Vagina (tissue), 2 donors: ENCODE data around the gene GADL1. TPM values are rescaled to one million over a fixed set of nuclear protein-coding genes. Genes with fewer than 3 reads are reported as not detected.

ENCODE experiments used
- DNase-seq, 2 donors: peaks; one replicate each; pipeline ENCODE4 v3.0.0-alpha.2; 2017; ENCODE audit errors: extremely low spot score in 2 of 2
- H3K27ac ChIP-seq: fragments of 200-600 bp; sonication (generic); one replicate; pipeline ENCODE4 v1.5.1; 2019
- H3K27me3 ChIP-seq: fragments of 200-600 bp; sonication (generic); one replicate; pipeline ENCODE4 v1.5.1; 2019
- H3K36me3 ChIP-seq, 2 donors: fragments of 200-600 bp; sonication (generic); one replicate each; pipeline ENCODE4 v1.5.1; 2017 to 2019
- H3K4me1 ChIP-seq: fragments of 200-600 bp; sonication (generic); one replicate; pipeline ENCODE4 v1.5.1; 2019
- H3K4me3 ChIP-seq, 2 donors: fragments of 200-600 bp; sonication (generic); 1 replicate in 1 of 2; 2 replicates in 1 of 2; pipeline ENCODE4 v1.5.1; 2016 to 2019
- H3K9me3 ChIP-seq: fragments of 200-600 bp; sonication (generic); one replicate; pipeline ENCODE4 v1.5.1; 2019
- POLR2A ChIP-seq, 2 donors: fragments of 450-650 bp; IDR thresholded peaks; one replicate each; pipeline ENCODE4 v1.6.1; 2017; ENCODE audit warnings: antibody characterized with exemption in 2 of 2, mild to moderate bottlenecking in 2 of 2, moderate library complexity in 2 of 2
- POLR2AphosphoS5 ChIP-seq, 2 donors: sonication (generic); formaldehyde crosslinking; IDR thresholded peaks; one replicate each; pipeline ENCODE4 v1.9.0; 2017; ENCODE audit warnings: antibody characterized with exemption in 2 of 2, mild to moderate bottlenecking in 2 of 2, low read depth in 1 of 2; ENCODE audit not compliant: insufficient read depth in 1 of 2
- intact Hi-C: fragments of 100-400 bp; cut with DNase I; formaldehyde crosslinking; loops from one replicate; pipeline ENCODE4 v1.15.1; 2023
- total RNA-seq: library from RNA; depleted of rRNA; stranded (reverse); fragments of >200 nt; gene quantifications from one replicate; pipeline ENCODE4 v1.2.3, GENCODE V29; 2016
- TF ChIP-seq, protein P1 (sequence below), 3 experiments: fragments of 450-650 bp in 2 of 3; fragments of 200-600 bp in 1 of 3; sonication (generic) in 1 of 3; IDR thresholded peaks; one replicate each; pipeline ENCODE4 v1.5.1; 2017 to 2019; ENCODE audit warnings: antibody characterized with exemption in 3 of 3, mild to moderate bottlenecking in 2 of 3, moderate library complexity in 2 of 3

The GADL1 gene
- total RNA-seq, 1 donor from 2014 or later: not detected

DNA sequence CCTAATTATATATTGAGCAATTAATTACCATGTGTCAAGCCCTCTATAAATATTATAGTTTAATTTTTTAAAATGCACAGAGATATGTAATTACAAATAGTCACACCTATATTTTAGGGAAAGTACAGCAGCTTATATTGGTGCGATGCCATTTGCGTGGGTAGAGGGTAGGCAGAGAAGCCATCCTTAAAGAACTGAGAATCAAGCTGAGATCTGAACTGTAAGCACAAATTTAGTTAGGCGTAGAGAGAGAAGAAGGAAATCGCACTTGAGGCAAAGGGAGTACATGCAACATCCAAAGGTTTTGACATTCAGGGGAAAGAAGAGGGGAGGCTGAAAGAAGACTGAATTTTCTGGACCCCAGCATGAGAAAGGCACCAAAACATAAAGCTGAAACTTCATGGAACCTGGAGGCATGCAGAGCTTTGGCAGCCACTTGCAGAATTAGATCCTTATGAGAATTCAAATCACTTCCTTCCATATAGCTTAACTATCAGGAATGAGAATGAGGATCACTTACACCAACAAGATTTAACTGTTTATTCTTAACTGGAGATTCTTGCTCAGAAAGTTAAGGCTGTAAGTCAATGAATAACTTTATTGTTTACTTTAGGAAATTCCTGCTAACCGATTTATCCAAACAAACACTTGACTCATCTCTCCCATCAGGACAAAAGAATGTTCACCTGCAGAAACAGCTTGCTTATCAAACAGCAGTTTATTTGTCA lies 173.7 kb downstream of the GADL1 start:
- TF ChIP-seq, protein P1, sequence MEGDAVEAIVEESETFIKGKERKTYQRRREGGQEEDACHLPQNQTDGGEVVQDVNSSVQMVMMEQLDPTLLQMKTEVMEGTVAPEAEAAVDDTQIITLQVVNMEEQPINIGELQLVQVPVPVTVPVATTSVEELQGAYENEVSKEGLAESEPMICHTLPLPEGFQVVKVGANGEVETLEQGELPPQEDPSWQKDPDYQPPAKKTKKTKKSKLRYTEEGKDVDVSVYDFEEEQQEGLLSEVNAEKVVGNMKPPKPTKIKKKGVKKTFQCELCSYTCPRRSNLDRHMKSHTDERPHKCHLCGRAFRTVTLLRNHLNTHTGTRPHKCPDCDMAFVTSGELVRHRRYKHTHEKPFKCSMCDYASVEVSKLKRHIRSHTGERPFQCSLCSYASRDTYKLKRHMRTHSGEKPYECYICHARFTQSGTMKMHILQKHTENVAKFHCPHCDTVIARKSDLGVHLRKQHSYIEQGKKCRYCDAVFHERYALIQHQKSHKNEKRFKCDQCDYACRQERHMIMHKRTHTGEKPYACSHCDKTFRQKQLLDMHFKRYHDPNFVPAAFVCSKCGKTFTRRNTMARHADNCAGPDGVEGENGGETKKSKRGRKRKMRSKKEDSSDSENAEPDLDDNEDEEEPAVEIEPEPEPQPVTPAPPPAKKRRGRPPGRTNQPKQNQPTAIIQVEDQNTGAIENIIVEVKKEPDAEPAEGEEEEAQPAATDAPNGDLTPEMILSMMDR (IDR thresholded peaks at IDR 0.05): no peak
- no peak for TF ChIP-seq POLR2A (IDR thresholded peaks at IDR 0.05)
- Histone ChIP-seq H3K9me3 (no peaks in the 10 kb centered on the region), H3K36me3 (no peaks in the 10 kb centered on the region), H3K27ac (no peak overlapping the region), H3K27me3 (no peaks in the 10 kb centered on the region), H3K4me3 (no peak overlapping the region), H3K4me1 (no peaks in the 10 kb centered on the region)
- intact Hi-C loops: no loop called here
- DNase-seq: no peak

DNA sequence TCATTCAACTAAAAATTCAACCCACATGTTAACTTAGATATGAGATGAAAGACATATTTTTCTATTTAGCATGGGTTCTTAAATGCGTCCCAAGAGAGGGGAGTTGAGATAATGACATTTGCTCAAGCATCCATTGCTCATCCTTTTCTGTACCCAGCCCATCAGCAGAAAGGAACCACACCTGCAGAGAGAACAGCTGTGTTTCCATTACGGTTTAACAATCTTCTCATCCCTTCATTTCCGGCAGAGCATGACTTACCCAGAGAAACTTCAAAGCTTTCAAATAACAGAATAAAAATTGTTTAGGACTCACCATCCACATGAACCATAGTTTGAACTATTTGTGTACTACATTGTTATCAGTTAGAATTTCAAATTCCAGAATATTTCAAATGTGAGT lies 174.9 kb downstream of the GADL1 start:
- Histone ChIP-seq H3K27me3 (no peaks in the 10 kb centered on the region), H3K9me3 (no peaks in the 10 kb centered on the region), H3K4me1 (no peaks in the 10 kb centered on the region), H3K27ac (no peak overlapping the region), H3K4me3 (no peak overlapping the region), H3K36me3 (no peaks in the 10 kb centered on the region)
- DNase-seq: no peak
- TF ChIP-seq, protein P1 (IDR thresholded peaks at IDR 0.05): no peak
- TF ChIP-seq POLR2A (IDR thresholded peaks at IDR 0.05) (no peak), POLR2AphosphoS5 (IDR thresholded peaks at IDR 0.05; ENCODE audit: insufficient read depth in 1 of 2, low read depth in 1 of 2) (no peak)
- intact Hi-C loops: no loop called here

DNA sequence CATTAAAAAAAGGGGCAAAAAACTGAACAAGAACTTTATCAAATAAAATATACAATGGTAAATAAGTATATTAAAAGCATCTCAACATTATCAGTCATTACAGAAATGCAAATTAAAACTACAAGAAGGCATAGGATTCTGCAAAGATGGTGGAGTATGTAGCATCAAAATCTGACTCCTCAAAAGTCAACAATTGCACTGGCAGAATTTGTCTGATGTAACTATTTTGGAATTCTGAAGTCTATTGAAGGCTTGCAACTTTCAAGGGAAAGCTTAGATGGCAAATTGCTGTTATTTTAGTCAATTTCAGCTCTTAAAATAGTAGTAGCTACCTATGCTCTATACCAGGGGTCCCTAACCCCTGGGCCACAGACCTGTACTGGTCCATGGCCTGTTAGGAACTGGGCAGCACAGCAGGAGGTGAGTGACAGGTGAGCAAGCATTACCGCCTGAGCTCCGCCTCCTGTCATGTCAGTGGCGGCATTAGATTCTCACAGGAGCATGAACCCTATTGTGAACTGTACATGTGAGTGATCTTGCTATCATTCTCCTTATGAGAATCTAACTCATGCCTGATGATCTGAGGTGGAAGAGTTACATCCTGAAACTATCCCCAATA lies 180.5 kb downstream of the GADL1 start:
- intact Hi-C loops: no loop called here
- no peak for TF ChIP-seq POLR2A (IDR thresholded peaks at IDR 0.05)
- TF ChIP-seq, protein P1 (IDR thresholded peaks at IDR 0.05): no peak
- no peak for TF ChIP-seq POLR2AphosphoS5 (IDR thresholded peaks at IDR 0.05; ENCODE audit: insufficient read depth in 1 of 2, low read depth in 1 of 2)
- Histone ChIP-seq H3K36me3 (no peaks in the 10 kb centered on the region), H3K4me1 (no peaks in the 10 kb centered on the region), H3K4me3 (no peak overlapping the region), H3K9me3 (no peaks in the 10 kb centered on the region), H3K27me3 (no peaks in the 10 kb centered on the region), H3K27ac (no peak overlapping the region)
- no peak for DNase-seq

DNA sequence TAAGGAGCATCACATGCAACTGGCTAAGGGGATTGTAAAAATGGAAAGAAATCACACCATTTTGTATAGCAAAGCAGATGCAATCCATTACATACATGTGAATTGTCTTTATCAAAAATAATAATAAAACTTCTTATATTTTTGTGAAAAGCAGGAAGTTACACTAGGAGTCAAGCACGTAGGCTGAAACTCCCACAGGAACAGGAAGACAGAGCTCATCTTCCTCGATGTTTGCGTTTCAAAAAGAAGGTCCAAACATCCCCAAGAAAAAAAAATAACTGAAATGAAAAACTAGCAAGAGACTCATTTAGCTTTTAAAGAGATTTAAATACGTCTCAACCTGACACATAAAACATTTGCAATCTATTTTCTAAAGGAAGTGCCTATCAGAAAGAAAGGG lies 181.5 kb downstream of the GADL1 start:
- no peak for TF ChIP-seq POLR2A (IDR thresholded peaks at IDR 0.05)
- TF ChIP-seq, protein P1 (IDR thresholded peaks at IDR 0.05): no peak
- TF ChIP-seq POLR2AphosphoS5 (IDR thresholded peaks at IDR 0.05; ENCODE audit: insufficient read depth in 1 of 2, low read depth in 1 of 2): no peak
- Histone ChIP-seq H3K4me3 (no peak overlapping the region), H3K27me3 (no peaks in the 10 kb centered on the region), H3K9me3 (no peaks in the 10 kb centered on the region), H3K27ac (no peak overlapping the region), H3K36me3 (no peaks in the 10 kb centered on the region), H3K4me1 (no peaks in the 10 kb centered on the region)
- intact Hi-C loops: no loop called here
- no peak for DNase-seq

DNA sequence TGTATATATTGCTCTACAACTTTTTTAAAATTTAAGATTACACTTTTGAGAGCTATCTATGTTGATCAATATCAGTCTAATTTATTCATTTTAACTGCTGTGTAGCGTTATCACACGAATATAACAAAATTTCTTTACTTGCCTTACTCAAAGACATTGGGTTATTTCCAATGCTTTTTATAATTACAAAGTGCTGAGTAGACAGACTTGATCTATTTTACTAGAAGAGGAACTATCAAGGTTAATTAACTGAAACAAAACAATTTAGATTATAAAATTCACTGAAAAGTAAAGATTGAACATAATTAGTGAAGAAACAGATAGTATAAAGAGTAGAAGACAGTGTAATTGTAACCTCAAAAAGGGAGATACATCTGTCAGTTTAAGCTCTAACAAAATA lies 182.6 kb downstream of the GADL1 start:
- no peak for DNase-seq
- H3K27me3 ChIP-seq: no peaks in the 10 kb centered on the region
- H3K4me3 ChIP-seq: no peak overlapping the region
- TF ChIP-seq POLR2A (IDR thresholded peaks at IDR 0.05) (no peak), POLR2AphosphoS5 (IDR thresholded peaks at IDR 0.05; ENCODE audit: insufficient read depth in 1 of 2, low read depth in 1 of 2) (no peak)
- TF ChIP-seq, protein P1 (IDR thresholded peaks at IDR 0.05): no peak
- H3K36me3 ChIP-seq: no peaks in the 10 kb centered on the region
- H3K9me3 ChIP-seq: no peaks in the 10 kb centered on the region
- intact Hi-C loops: no loop called here
- H3K4me1 ChIP-seq: no peaks in the 10 kb centered on the region
- H3K27ac ChIP-seq: no peak overlapping the region
